Measurements from ENCODE around the gene DZIP1L. TPM values are rescaled to one million over a fixed set of nuclear protein-coding genes. Genes with fewer than 3 reads are reported as not detected.

Gene DZIP1L
- total and polyA plus RNA-seq, 2 donors (not counting 3 experiments of a cell fraction or from before 2014, with no cell fraction given): 3.0 to 17.9 TPM

DNA sequence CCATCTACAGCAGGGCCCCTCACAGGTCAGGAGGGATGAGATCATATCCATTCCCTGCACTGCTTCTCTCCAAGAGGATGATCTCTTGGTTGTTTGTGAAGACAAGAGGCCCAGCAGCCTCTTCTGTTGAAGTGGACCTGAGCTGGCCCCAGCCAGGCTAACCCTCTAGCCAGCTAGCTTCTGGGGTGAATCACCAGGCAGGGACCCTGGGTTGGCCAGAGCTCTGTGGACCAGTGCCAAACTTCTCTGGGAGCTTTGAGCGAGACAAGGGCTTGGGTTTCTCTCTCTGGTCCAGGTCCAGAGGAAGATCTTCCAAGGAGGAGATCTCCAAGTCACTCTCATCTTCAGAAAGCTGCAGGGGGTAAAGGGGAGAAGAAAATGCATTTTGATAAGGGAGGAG is 52.8 kb downstream of the DZIP1L start:
- no TSS peak for BruUV-seq (replicated peaks)
- no peaks in the 10 kb centered on the region for H3K27me3 ChIP-seq (ENCODE audit: control insufficient read depth in 2 of 2, insufficient read depth in 2 of 2, low read length in 2 of 2)
- ChIA-PET POLR2A (no interaction called here), CTCF (interaction anchor here (2.8 to 5.5 kb wide), 2 partner anchors 10 to 56 kb away, joined by 16 to 69 read pairs; no protein-coding TSS in a partner anchor)
- no peaks in the 10 kb centered on the region for H3K9me1 ChIP-seq (replicated peaks; ENCODE audit: control insufficient read depth, extremely low read depth, insufficient read depth, low read length)
- H2AFZ ChIP-seq (ENCODE audit: low read depth, low read length): no peak overlapping the region
- no peak overlapping the region for H3K4me3 ChIP-seq (replicated peaks in 1 of 3; ENCODE audit: insufficient read depth in 1 of 3, low read depth in 1 of 3, low read length in 3 of 3)
- DNase-seq (ENCODE audit: low read depth, low spot score) (no peak), FAIRE-seq (no peak)
- no peaks in the 10 kb centered on the region for H3K4me1 ChIP-seq (ENCODE audit: control insufficient read depth, extremely low read depth, insufficient read depth, low read length)
- no peak overlapping the region for H3K9ac ChIP-seq (replicated peaks; ENCODE audit: extremely low read depth, insufficient read depth, low read length)
- dilution Hi-C loops (cut with MboI; ENCODE audit: extremely low pct_ligation_motif_present, low sequenced_read_pairs): no loop called here
- H3K4me2 ChIP-seq (ENCODE audit: insufficient read depth, low read length): no peak overlapping the region
- no peak overlapping the region for H3K27ac ChIP-seq (ENCODE audit: insufficient read depth, low read depth, low read length)
- no peaks in the 10 kb centered on the region for H3K9me3 ChIP-seq (replicated peaks; ENCODE audit: control insufficient read depth, insufficient read depth, low read length)
- no peak for TF ChIP-seq POLR2AphosphoS5 (IDR thresholded peaks at IDR 0.05; ENCODE audit: insufficient read depth, low read depth, low read length)
- TF ChIP-seq, protein P1, sequence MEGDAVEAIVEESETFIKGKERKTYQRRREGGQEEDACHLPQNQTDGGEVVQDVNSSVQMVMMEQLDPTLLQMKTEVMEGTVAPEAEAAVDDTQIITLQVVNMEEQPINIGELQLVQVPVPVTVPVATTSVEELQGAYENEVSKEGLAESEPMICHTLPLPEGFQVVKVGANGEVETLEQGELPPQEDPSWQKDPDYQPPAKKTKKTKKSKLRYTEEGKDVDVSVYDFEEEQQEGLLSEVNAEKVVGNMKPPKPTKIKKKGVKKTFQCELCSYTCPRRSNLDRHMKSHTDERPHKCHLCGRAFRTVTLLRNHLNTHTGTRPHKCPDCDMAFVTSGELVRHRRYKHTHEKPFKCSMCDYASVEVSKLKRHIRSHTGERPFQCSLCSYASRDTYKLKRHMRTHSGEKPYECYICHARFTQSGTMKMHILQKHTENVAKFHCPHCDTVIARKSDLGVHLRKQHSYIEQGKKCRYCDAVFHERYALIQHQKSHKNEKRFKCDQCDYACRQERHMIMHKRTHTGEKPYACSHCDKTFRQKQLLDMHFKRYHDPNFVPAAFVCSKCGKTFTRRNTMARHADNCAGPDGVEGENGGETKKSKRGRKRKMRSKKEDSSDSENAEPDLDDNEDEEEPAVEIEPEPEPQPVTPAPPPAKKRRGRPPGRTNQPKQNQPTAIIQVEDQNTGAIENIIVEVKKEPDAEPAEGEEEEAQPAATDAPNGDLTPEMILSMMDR (IDR thresholded peaks at IDR 0.05; ENCODE audit: extremely low read depth in 1 of 2, insufficient read depth in 1 of 2, low read depth in 1 of 2, low read length in 2 of 2): no peak
- TF ChIP-seq FOS (IDR thresholded peaks at IDR 0.05; ENCODE audit: borderline replicate concordance, insufficient read depth, low read length): no peak
- no peaks in the 10 kb centered on the region for H4K20me1 ChIP-seq (replicated peaks; ENCODE audit: control insufficient read depth, extremely low read depth, insufficient read depth, low read length)
- no peaks in the 10 kb centered on the region for H3K79me2 ChIP-seq (ENCODE audit: control insufficient read depth, insufficient read depth, low read length)
- H3K36me3 ChIP-seq (ENCODE audit: control insufficient read depth in 2 of 2, extremely low read depth in 1 of 2, insufficient read depth in 2 of 2, low read length in 2 of 2): no peaks in the 10 kb centered on the region
- intact Hi-C loops (cut with micrococcal nuclease): no loop called here

- Histone ChIP-seq H3K9ac (replicated peaks; ENCODE audit: extremely low read depth, insufficient read depth, low read length) (no peak overlapping the region), H3K36me3 (ENCODE audit: control insufficient read depth in 2 of 2, extremely low read depth in 1 of 2, insufficient read depth in 2 of 2, low read length in 2 of 2) (no peaks in the 10 kb centered on the region), H3K9me1 (replicated peaks; ENCODE audit: control insufficient read depth, extremely low read depth, insufficient read depth, low read length) (no peaks in the 10 kb centered on the region), H3K27me3 (ENCODE audit: control insufficient read depth in 2 of 2, insufficient read depth in 2 of 2, low read length in 2 of 2) (no peaks in the 10 kb centered on the region), H3K79me2 (ENCODE audit: control insufficient read depth, insufficient read depth, low read length) (no peaks in the 10 kb centered on the region), H3K4me2 (ENCODE audit: insufficient read depth, low read length) (no peak overlapping the region), H3K27ac (ENCODE audit: insufficient read depth, low read depth, low read length) (no peak overlapping the region), H4K20me1 (replicated peaks; ENCODE audit: control insufficient read depth, extremely low read depth, insufficient read depth, low read length) (no peaks in the 10 kb centered on the region), H3K4me1 (ENCODE audit: control insufficient read depth, extremely low read depth, insufficient read depth, low read length) (no peaks in the 10 kb centered on the region), H3K4me3 (replicated peaks in 1 of 3; ENCODE audit: insufficient read depth in 1 of 3, low read depth in 1 of 3, low read length in 3 of 3) (no peak overlapping the region), H3K9me3 (replicated peaks; ENCODE audit: control insufficient read depth, insufficient read depth, low read length) (no peaks in the 10 kb centered on the region), H2AFZ (ENCODE audit: low read depth, low read length) (no peak overlapping the region)
- no TSS peak for BruUV-seq (replicated peaks)
- DNase-seq (ENCODE audit: low read depth, low spot score) (no peak), FAIRE-seq (no peak)
- no peak for TF ChIP-seq JUN (IDR thresholded peaks at IDR 0.05; ENCODE audit: borderline replicate concordance, insufficient read depth, insufficient read length, low read depth)
- no peak for TF ChIP-seq GATA2 (IDR thresholded peaks at IDR 0.05; ENCODE audit: insufficient read depth, insufficient read length, low read depth, low read length)
- TF ChIP-seq MYC (IDR thresholded peaks at IDR 0.05; ENCODE audit: low read depth, low read length): no peak
- TF ChIP-seq, protein P2, sequence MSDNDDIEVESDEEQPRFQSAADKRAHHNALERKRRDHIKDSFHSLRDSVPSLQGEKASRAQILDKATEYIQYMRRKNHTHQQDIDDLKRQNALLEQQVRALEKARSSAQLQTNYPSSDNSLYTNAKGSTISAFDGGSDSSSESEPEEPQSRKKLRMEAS (IDR thresholded peaks at IDR 0.05; ENCODE audit: insufficient read depth, insufficient read length): no peak
- TF ChIP-seq, protein P1 (IDR thresholded peaks at IDR 0.05; ENCODE audit: extremely low read depth in 1 of 2, insufficient read depth in 1 of 2, low read depth in 1 of 2, low read length in 2 of 2): no peak
- no peak for TF ChIP-seq POLR2AphosphoS5 (IDR thresholded peaks at IDR 0.05; ENCODE audit: insufficient read depth, low read depth, low read length)
- no peak for TF ChIP-seq FOS (IDR thresholded peaks at IDR 0.05; ENCODE audit: borderline replicate concordance, insufficient read depth, low read length)
- no peak for TF ChIP-seq EZH2 (IDR thresholded peaks at IDR 0.05; ENCODE audit: borderline replicate concordance, low read depth, low read length, severe bottlenecking)
- TF ChIP-seq POLR2A (IDR thresholded peaks at IDR 0.05; ENCODE audit: low read depth, low read length): no peak
- CTCF ChIA-PET: interaction anchor here (2.8 kb wide), 1 partner anchor 9 kb away, joined by 16 read pairs; no protein-coding TSS in a partner anchor
- POLR2A ChIA-PET: no interaction called here
- dilution Hi-C loops (cut with MboI; ENCODE audit: extremely low pct_ligation_motif_present, low sequenced_read_pairs): no loop called here
- intact Hi-C loops (cut with micrococcal nuclease): no loop called here
Observed at GRCh38 chr3:138062037-138062436, 53.4 kb downstream of the DZIP1L start.

Measured in endothelial cell of umbilical vein (primary cell).